ENCODE results near the gene ADCK1.
"Not testable (repeated sequence)": the region's sequence is repeated elsewhere in the genome, so short reads cannot be mapped to it uniquely, and the experiment has no call there.

ADCK1 gene

GRCh38 chr14:77892381-77892871 lies 92.5 kb downstream of the ADCK1 start:
- no peak for DNase-seq (ENCODE audit: low spot score in 2 of 2)
- H3K36me3 Mint-ChIP-seq = peaks cover 6% of the 10 kb centered on the region
- no peaks in the 10 kb centered on the region for H3K4me1 Mint-ChIP-seq
- H3K9me3 Mint-ChIP-seq = peaks cover 11% of the 10 kb centered on the region
- no peak for ATAC-seq
- no peak overlapping the region for H3K27ac Mint-ChIP-seq
- H3K4me3 Mint-ChIP-seq = no peak overlapping the region

- Mint-ChIP-seq H3K4me3 (no peak overlapping the region), H3K4me1 (no peaks in the 10 kb centered on the region), H3K36me3 (peaks cover 6% of the 10 kb centered on the region), H3K9me3 (peaks cover 9% of the 10 kb centered on the region), H3K27ac (no peak overlapping the region)
- DNase-seq (ENCODE audit: low spot score in 2 of 2) (no peak), ATAC-seq (no peak)
Observed at GRCh38 chr14:77892890-77893484, 93.1 kb downstream of the ADCK1 start.

GRCh38 chr14:77897374-77897773 lies 97.5 kb downstream of the ADCK1 start:
- Mint-ChIP-seq H3K27ac (no peak overlapping the region), H3K4me3 (no peak overlapping the region), H3K4me1 (no peaks in the 10 kb centered on the region), H3K9me3 (no peaks in the 10 kb centered on the region), H3K36me3 (peaks cover 6% of the 10 kb centered on the region)
- DNase-seq (ENCODE audit: low spot score in 2 of 2) = no peak
- no peak for ATAC-seq

GRCh38 chr14:77902811-77903210 lies 102.9 kb downstream of the ADCK1 start:
- no peaks in the 10 kb centered on the region for H3K4me1 Mint-ChIP-seq
- H3K36me3 Mint-ChIP-seq = peaks cover 6% of the 10 kb centered on the region
- ATAC-seq (no peak), DNase-seq (ENCODE audit: low spot score in 2 of 2) (no peak)
- no peaks in the 10 kb centered on the region for H3K9me3 Mint-ChIP-seq
- H3K4me3 Mint-ChIP-seq = no peak overlapping the region
- no peak overlapping the region for H3K27ac Mint-ChIP-seq

- no peak overlapping the region for H3K4me3 Mint-ChIP-seq
- no peaks in the 10 kb centered on the region for H3K9me3 Mint-ChIP-seq
- peaks cover 6% of the 10 kb centered on the region for H3K36me3 Mint-ChIP-seq
- DNase-seq (ENCODE audit: low spot score in 2 of 2) (no peak), ATAC-seq (no peak)
- H3K4me1 Mint-ChIP-seq = peaks cover 1% of the 10 kb centered on the region
- no peak overlapping the region for H3K27ac Mint-ChIP-seq
Observed at GRCh38 chr14:77903221-77903620, 103.3 kb downstream of the ADCK1 start.

- H3K27ac Mint-ChIP-seq = no peak overlapping the region
- no peak overlapping the region for H3K4me3 Mint-ChIP-seq
- ATAC-seq (no peak), DNase-seq (ENCODE audit: low spot score in 2 of 2) (no peak)
- no peaks in the 10 kb centered on the region for H3K9me3 Mint-ChIP-seq
- peaks cover 9% of the 10 kb centered on the region for H3K4me1 Mint-ChIP-seq
- H3K36me3 Mint-ChIP-seq = peaks cover 6% of the 10 kb centered on the region
Observed at GRCh38 chr14:77903937-77904617, 104.2 kb downstream of the ADCK1 start.

GRCh38 chr14:77906446-77906845 lies 106.5 kb downstream of the ADCK1 start:
- Mint-ChIP-seq H3K9me3 (no peaks in the 10 kb centered on the region), H3K4me3 (no peak overlapping the region), H3K4me1 (peaks cover 9% of the 10 kb centered on the region), H3K36me3 (no peaks in the 10 kb centered on the region), H3K27ac (no peak overlapping the region)
- DNase-seq (ENCODE audit: low spot score in 2 of 2) (no peak), ATAC-seq (no peak)

- H3K36me3 Mint-ChIP-seq = no peaks in the 10 kb centered on the region
- H3K27ac Mint-ChIP-seq = no peak overlapping the region
- DNase-seq (ENCODE audit: low spot score in 2 of 2) = no peak
Observed at GRCh38 chr14:77908847-77909246, 108.9 kb downstream of the ADCK1 start.

GRCh38 chr14:77909911-77910310 lies 110.0 kb downstream of the ADCK1 start:
- DNase-seq (ENCODE audit: low spot score in 2 of 2) (no peak), ATAC-seq (no peak)
- Mint-ChIP-seq H3K4me3 (no peak overlapping the region), H3K4me1 (peaks cover 9% of the 10 kb centered on the region), H3K36me3 (no peaks in the 10 kb centered on the region), H3K27ac (no peak overlapping the region), H3K9me3 (no peaks in the 10 kb centered on the region)

More at GRCh38 chr14:77908847-77909246, 108.9 kb downstream of the ADCK1 start:
- Mint-ChIP-seq H3K4me3 (no peak overlapping the region), H3K4me1 (peaks cover 9% of the 10 kb centered on the region), H3K9me3 (no peaks in the 10 kb centered on the region)
- no peak for ATAC-seq

GRCh38 chr14:77910506-77910905 lies 110.6 kb downstream of the ADCK1 start:
- no peak for DNase-seq (ENCODE audit: low spot score in 2 of 2)
- Mint-ChIP-seq H3K4me3 (no peak overlapping the region), H3K9me3 (no peaks in the 10 kb centered on the region), H3K36me3 (no peaks in the 10 kb centered on the region), H3K27ac (no peak overlapping the region), H3K4me1 (peaks cover 9% of the 10 kb centered on the region)
- ATAC-seq = no peak

GRCh38 chr14:77911356-77911755 lies 111.4 kb downstream of the ADCK1 start:
- Mint-ChIP-seq H3K9me3 (no peaks in the 10 kb centered on the region), H3K4me1 (peaks cover 9% of the 10 kb centered on the region), H3K27ac (no peak overlapping the region), H3K4me3 (no peak overlapping the region), H3K36me3 (no peaks in the 10 kb centered on the region)
- no peak for DNase-seq (ENCODE audit: low spot score in 2 of 2)
- no peak for ATAC-seq

- Mint-ChIP-seq H3K4me3 (no peak overlapping the region), H3K27ac (no peak overlapping the region), H3K4me1 (peaks cover 9% of the 10 kb centered on the region), H3K36me3 (no peaks in the 10 kb centered on the region), H3K9me3 (no peaks in the 10 kb centered on the region)
- DNase-seq (ENCODE audit: low spot score in 2 of 2) (no peak), ATAC-seq (no peak)
Observed at GRCh38 chr14:77912754-77913556, 113.0 kb downstream of the ADCK1 start.

- H3K9me3 Mint-ChIP-seq = no peaks in the 10 kb centered on the region
- no peaks in the 10 kb centered on the region for H3K4me1 Mint-ChIP-seq
- no peak overlapping the region for H3K4me3 Mint-ChIP-seq
- H3K36me3 Mint-ChIP-seq = no peaks in the 10 kb centered on the region
- ATAC-seq (no peak), DNase-seq (ENCODE audit: low spot score in 2 of 2) (no peak)
- H3K27ac Mint-ChIP-seq = no peak overlapping the region
Observed at GRCh38 chr14:77914073-77914721, 114.3 kb downstream of the ADCK1 start.

- not testable (repeated sequence) for H3K4me3 Mint-ChIP-seq; H3K27ac Mint-ChIP-seq; H3K4me1 Mint-ChIP-seq; ATAC-seq; DNase-seq (ENCODE audit: low spot score in 2 of 2); H3K9me3 Mint-ChIP-seq; H3K36me3 Mint-ChIP-seq
Observed at GRCh38 chr14:77915390-77915789, 115.5 kb downstream of the ADCK1 start.

- ATAC-seq = no peak
- no peak overlapping the region for H3K27ac Mint-ChIP-seq
Observed at GRCh38 chr14:77917491-77918201, 117.7 kb downstream of the ADCK1 start.

More at GRCh38 chr14:77917491-77918201, 117.7 kb downstream of the ADCK1 start:
- Mint-ChIP-seq H3K9me3 (no peaks in the 10 kb centered on the region), H3K36me3 (no peaks in the 10 kb centered on the region), H3K4me3 (no peak overlapping the region), H3K4me1 (no peaks in the 10 kb centered on the region)
- DNase-seq (ENCODE audit: low spot score in 2 of 2) = no peak
